Stomach smooth muscle (tissue), 2 donors: ENCODE results near the gene M6PR.
A peak's percentile ranks its signal among the peaks of the same experiment; 100 is the strongest.
"Not testable (repeated sequence)": the region's sequence is repeated elsewhere in the genome, so short reads cannot be mapped to it uniquely, and the experiment has no call there.

Experiments used
- H3K27ac ChIP-seq: one replicate; pipeline ENCODE4 v1.7.0; 2013; ENCODE audit warnings: mild to moderate bottlenecking, low read length, inconsistent platforms
- H3K27me3 ChIP-seq, 2 donors: one replicate each; pipeline ENCODE4 v1.7.0; 2013; ENCODE audit warnings: low read length in 2 of 2; ENCODE audit not compliant: insufficient read depth in 2 of 2, control insufficient read depth in 1 of 2
- H3K36me3 ChIP-seq, 2 donors: one replicate each; pipeline ENCODE4 v1.7.0; 2013; ENCODE audit warnings: low read length in 2 of 2; ENCODE audit not compliant: control insufficient read depth in 2 of 2, insufficient read depth in 2 of 2
- H3K4me1 ChIP-seq: one replicate; pipeline ENCODE4 v1.7.0; 2013; ENCODE audit warnings: low read length; ENCODE audit not compliant: control insufficient read depth, insufficient read depth
- H3K4me3 ChIP-seq, 2 donors: one replicate each; pipeline ENCODE4 v1.7.0; 2013; ENCODE audit warnings: low read length in 2 of 2
- H3K9ac ChIP-seq, 2 donors: one replicate each; pipeline ENCODE4 v1.7.0; 2013; ENCODE audit warnings: low read length in 2 of 2, mild to moderate bottlenecking in 1 of 2
- H3K9me3 ChIP-seq, 2 donors: one replicate each; pipeline ENCODE4 v1.7.0; 2013; ENCODE audit warnings: low read length in 2 of 2; ENCODE audit not compliant: control insufficient read depth in 2 of 2
- donor health status: healthy.
- donor health status: Pancreatic carcinoma.

Gene M6PR

GRCh38 chr12:8950702-8951478 lies 1.4 kb upstream of the M6PR start:
- Histone ChIP-seq H3K4me3 (peak overlapping the region; percentile 90 to 97), H3K27me3 (no peaks in the 10 kb centered on the region), H3K9ac (peak overlapping the region; percentile 97 to 98), H3K4me1 (peaks cover 11% of the 10 kb centered on the region), H3K9me3 (no peaks in the 10 kb centered on the region), H3K27ac (peak overlapping the region; percentile 99), H3K36me3 (peaks cover 4 to 5% of the 10 kb centered on the region in 2 donors)

- Histone ChIP-seq H3K27ac (peak overlapping the region; percentile 99), H3K9ac (peak overlapping the region; percentile 97 to 98), H3K4me3 (peak overlapping the region; percentile 90 to 97), H3K36me3 (peaks cover 7 to 13% of the 10 kb centered on the region in 2 donors), H3K27me3 (no peaks in the 10 kb centered on the region), H3K4me1 (peaks cover 11% of the 10 kb centered on the region), H3K9me3 (no peaks in the 10 kb centered on the region)
Observed at GRCh38 chr12:8950221-8950527, 729 bp upstream of the M6PR start.

- Histone ChIP-seq H3K4me1 (peaks cover 11% of the 10 kb centered on the region), H3K4me3 (peak overlapping the region; percentile 90 to 97), H3K36me3 (peaks cover 15 to 16% of the 10 kb centered on the region in 2 donors), H3K9me3 (no peaks in the 10 kb centered on the region), H3K27ac (peak overlapping the region; percentile 99), H3K27me3 (no peaks in the 10 kb centered on the region), H3K9ac (peak overlapping the region; percentile 97 to 98)
Observed at GRCh38 chr12:8948701-8949341, 624 bp downstream of the M6PR start.

- Histone ChIP-seq H3K9me3 (no peaks in the 10 kb centered on the region), H3K4me3 (no peak overlapping the region), H3K4me1 (peaks cover 11% of the 10 kb centered on the region), H3K36me3 (peaks cover 22 to 24% of the 10 kb centered on the region in 2 donors), H3K27ac (no peak overlapping the region), H3K27me3 (no peaks in the 10 kb centered on the region), H3K9ac (no peak overlapping the region)
Observed at GRCh38 chr12:8947737-8948136, 1.7 kb downstream of the M6PR start.

- peaks cover 29 to 33% of the 10 kb centered on the region in 2 donors for H3K36me3 ChIP-seq
- no peak overlapping the region for H3K27ac ChIP-seq
- H3K4me1 ChIP-seq = peaks cover 11% of the 10 kb centered on the region
- H3K4me3 ChIP-seq = no peak overlapping the region
- H3K9ac ChIP-seq = no peak overlapping the region
- H3K27me3 ChIP-seq = no peaks in the 10 kb centered on the region
- no peaks in the 10 kb centered on the region for H3K9me3 ChIP-seq
Observed at GRCh38 chr12:8946733-8947132, 2.7 kb downstream of the M6PR start.

GRCh38 chr12:8943565-8944186 lies 5.8 kb downstream of the M6PR start:
- Histone ChIP-seq H3K36me3 (peaks cover 39 to 43% of the 10 kb centered on the region in 2 donors), H3K4me1 (peaks cover 7% of the 10 kb centered on the region), H3K27ac (no peak overlapping the region), H3K27me3 (no peaks in the 10 kb centered on the region), H3K4me3 (no peak overlapping the region), H3K9me3 (no peaks in the 10 kb centered on the region), H3K9ac (no peak overlapping the region)

GRCh38 chr12:8941691-8942478 lies 7.6 kb downstream of the M6PR start:
- Histone ChIP-seq H3K4me3 (no peak overlapping the region), H3K27ac (no peak overlapping the region), H3K9me3 (no peaks in the 10 kb centered on the region), H3K9ac (no peak overlapping the region), H3K27me3 (no peaks in the 10 kb centered on the region), H3K4me1 (no peaks in the 10 kb centered on the region), H3K36me3 (peaks cover 49 to 54% of the 10 kb centered on the region in 2 donors)

GRCh38 chr12:8937842-8938442 lies 11.5 kb downstream of the M6PR start:
- not testable (repeated sequence) for H3K4me3 ChIP-seq, H3K27me3 ChIP-seq, H3K4me1 ChIP-seq, H3K27ac ChIP-seq, H3K9me3 ChIP-seq, H3K9ac ChIP-seq
- peaks cover 41% of the 10 kb centered on the region in 2 donors for H3K36me3 ChIP-seq

GRCh38 chr12:8936735-8937134 lies 12.7 kb downstream of the M6PR start:
- no peak overlapping the region for H3K27ac ChIP-seq
- H3K9ac ChIP-seq = no peak overlapping the region
- no peak overlapping the region for H3K4me3 ChIP-seq

GRCh38 chr12:8934080-8934479 lies 15.4 kb downstream of the M6PR start:
- H3K4me3 ChIP-seq, H3K9me3 ChIP-seq, H3K27ac ChIP-seq, H3K4me1 ChIP-seq, H3K27me3 ChIP-seq, H3K9ac ChIP-seq: not testable (repeated sequence)
- H3K36me3 ChIP-seq = peaks cover 31 to 43% of the 10 kb centered on the region in 2 donors

More at GRCh38 chr12:8936735-8937134, 12.7 kb downstream of the M6PR start:
- Histone ChIP-seq H3K36me3 (peaks cover 34 to 35% of the 10 kb centered on the region in 2 donors), H3K9me3 (no peaks in the 10 kb centered on the region), H3K4me1 (no peaks in the 10 kb centered on the region), H3K27me3 (no peaks in the 10 kb centered on the region)
